Central memory CD4-positive, alpha-beta T cell (primary cell): ENCODE measurements around the gene CCDC40.
"Not testable (repeated sequence)": the region's sequence is repeated elsewhere in the genome, so short reads cannot be mapped to it uniquely, and the experiment has no call there.

Experiments used
- DNase-seq: peaks from one replicate; pipeline ENCODE4 v3.0.0; 2022

The CCDC40 gene

DNA sequence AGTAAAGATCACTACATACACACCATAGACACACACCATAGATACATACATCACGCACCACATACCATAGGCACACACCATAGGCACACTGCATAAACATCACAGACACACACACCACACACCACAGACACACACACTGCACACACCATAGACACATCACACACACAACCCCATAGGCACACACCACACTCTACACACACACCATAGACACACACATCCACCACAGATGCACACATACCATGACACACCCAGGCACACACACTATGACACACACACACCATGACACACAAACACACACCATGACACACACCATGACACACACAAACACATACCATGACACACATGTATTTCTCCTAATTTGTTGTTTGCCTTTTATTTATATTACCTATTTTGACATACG lies 14.8 kb upstream of the CCDC40 start:
- DNase-seq: no peak

- no peak for DNase-seq
Measured at GRCh38 chr17:80023481-80024205, 12.8 kb upstream of the CCDC40 start.

- no peak for DNase-seq
Measured at GRCh38 chr17:80024206-80024972, 12.1 kb upstream of the CCDC40 start.

- no peak for DNase-seq
Measured at GRCh38 chr17:80025140-80025539, 11.3 kb upstream of the CCDC40 start.

GRCh38 chr17:80025796-80026195 lies 10.6 kb upstream of the CCDC40 start:
- no peak for DNase-seq

- no peak for DNase-seq
Measured at GRCh38 chr17:80026359-80027042, 9.9 kb upstream of the CCDC40 start.

GRCh38 chr17:80027043-80027435 lies 9.4 kb upstream of the CCDC40 start:
- no peak for DNase-seq

DNA sequence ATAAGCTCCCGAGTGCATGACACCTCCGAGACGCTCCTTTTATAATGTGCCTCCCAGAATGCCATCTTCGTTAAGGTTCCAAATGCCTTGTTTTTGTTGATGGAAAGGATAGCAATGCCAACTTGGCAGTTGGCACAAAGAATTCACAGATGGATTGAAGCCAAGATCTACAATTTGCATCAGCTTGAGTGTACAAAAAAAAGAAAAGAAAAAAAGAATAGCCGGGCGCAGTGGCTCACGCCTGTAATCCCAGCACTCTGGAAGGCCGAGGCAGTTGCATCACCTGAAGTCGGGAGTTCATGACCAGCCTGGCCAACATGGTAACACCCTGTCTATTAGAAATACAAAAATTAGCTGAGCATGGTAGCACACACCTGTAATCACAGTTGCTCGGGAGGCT lies 8.4 kb upstream of the CCDC40 start:
- DNase-seq: no peak

GRCh38 chr17:80029258-80029974 lies 7.0 kb upstream of the CCDC40 start:
- no peak for DNase-seq

DNA sequence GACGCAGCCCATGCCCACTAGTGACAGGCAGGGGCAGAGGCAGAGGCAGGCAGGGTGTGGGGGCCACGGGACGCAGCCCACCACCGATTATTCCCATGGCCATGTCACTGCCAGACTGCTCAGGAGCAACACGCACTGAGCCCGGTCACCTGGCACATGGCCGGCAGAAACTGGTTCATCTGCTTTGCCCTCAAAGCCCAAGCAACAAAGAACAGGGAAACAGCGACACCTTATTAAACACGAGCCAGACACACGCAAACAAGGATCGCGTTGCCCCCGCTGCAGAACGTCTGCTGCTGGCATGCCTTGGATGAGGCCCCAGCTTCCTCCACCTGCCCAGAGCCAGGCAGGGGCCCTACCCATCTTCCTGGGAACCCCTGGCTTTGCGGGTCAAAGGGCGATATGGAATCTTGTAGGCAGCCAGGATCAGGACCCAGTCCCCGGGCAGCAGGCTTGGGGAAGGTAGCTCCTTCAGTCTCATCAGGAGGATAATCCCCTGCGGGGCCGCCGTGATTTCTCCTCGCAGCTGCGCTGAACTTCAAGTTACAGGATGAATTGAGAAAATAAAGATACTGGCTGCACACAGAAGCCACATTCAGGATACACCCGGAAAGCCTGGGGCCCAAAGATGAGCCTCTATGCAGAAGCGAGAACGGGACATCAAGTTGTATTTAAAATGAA lies 5.6 kb upstream of the CCDC40 start:
- DNase-seq: no peak

DNA sequence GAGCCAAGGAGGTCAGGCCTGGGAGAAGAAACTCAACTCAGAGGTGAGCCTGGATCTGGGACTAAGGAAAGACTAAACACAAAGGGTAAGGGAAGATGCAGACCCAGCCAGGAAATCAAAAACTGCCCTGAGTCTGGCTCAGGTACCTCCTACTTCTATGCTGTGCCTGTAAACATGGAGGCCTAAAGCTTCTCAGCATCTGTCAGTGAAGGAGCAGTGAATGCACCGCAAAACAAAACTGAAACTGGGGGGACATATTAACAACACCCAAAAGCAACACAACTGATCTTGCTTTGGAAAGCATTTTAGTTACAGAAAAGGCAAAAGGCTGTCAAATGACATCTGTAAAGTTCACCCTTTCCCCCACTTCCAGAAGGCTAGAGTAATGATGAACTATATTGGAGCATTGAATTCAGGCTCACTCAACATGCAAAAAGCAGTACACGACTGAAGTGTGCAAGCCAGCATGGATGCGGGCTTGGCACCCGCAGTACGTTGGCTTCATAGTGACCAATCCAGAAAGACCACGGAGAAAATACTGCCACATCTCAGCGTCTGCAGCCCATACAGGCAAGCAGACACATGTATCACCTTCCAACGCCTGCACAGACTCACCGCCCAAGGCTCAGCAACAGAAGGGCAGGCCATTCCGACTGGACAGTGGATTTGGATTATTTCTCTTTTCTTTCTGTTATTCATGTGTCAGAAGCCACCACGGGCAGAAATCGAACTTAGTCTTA lies 4.6 kb upstream of the CCDC40 start:
- no peak for DNase-seq

GRCh38 chr17:80032614-80033171 lies 3.7 kb upstream of the CCDC40 start:
- no peak for DNase-seq

- no peak for DNase-seq
Measured at GRCh38 chr17:80033840-80034239, 2.6 kb upstream of the CCDC40 start.

GRCh38 chr17:80034791-80035686 lies 1.4 kb upstream of the CCDC40 start:
- peak; percentile 51 for DNase-seq

- peak; percentile 49 for DNase-seq
Measured at GRCh38 chr17:80035687-80035936, 830 bp upstream of the CCDC40 start, which contains the start of gene TBC1D16. Gene TBC1D16 (minus strand): TSS chr17:80035872. CDS start chr17:80013547, 22,325 bp downstream.

DNA sequence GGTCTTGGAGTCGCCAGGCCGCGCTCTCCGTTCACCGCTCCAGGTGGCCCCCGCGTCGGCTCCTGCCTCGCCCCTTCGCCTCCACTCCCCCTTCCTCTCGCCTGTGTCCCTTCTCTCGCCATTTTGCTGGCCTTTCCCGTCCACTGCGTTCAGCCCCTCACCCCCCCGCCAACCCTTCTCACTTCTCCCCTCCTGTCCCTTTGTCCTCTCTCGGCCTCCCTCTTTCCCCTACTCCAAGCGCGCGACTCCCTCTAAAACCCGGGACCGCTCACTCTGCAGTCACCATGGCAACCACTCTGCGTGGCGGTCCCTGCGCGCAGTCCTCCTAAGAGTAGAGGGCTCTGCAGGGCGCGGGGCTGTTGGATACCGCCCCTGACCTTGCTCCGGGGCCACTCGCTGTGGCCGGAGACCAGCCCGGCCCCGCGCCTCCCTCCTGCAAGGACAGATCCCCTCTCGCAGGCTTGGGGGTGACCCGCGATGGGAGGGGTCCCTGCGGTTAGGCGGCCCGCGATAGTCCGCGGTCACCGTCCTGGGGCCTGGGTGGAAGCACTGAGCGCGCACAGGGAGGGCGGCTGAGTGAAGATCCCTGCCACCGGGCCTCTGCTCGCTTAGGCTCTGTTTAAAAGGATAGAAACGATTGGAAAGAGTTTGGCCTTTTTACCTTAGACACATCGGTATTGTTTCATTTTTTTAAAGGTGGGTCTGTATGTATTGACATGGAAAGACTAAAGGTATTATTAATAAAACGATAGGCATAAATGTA lies 454 bp downstream of the CCDC40 start:
- peak; percentile 31 for DNase-seq

DNA sequence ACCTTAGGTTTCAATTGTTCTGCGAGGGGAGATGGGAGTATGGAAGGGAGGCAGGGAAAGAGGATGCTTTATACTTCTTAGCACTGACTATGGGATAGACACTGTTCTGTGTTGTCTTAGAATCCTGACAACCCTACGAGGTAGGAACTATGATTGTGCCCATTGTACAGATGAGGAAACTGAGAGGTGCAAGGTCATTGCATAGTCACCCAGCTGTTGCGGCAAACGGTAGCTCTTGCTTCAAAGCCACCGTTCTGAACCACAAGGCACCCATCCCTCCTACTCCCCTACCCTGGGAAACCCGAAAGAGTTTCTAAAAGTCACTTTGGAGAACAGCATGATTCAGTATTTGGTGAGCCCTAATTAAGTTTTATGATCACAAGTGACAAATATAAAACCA lies 7.5 kb downstream of the CCDC40 start:
- no peak for DNase-seq

GRCh38 chr17:80045703-80046102 lies 9.3 kb downstream of the CCDC40 start:
- DNase-seq: no peak

GRCh38 chr17:80046709-80047108 lies 10.3 kb downstream of the CCDC40 start:
- DNase-seq: not testable (repeated sequence)

- no peak for DNase-seq
Measured at GRCh38 chr17:80047176-80047575, 10.7 kb downstream of the CCDC40 start.
